Measurements from ENCODE around the gene USP9Y.
"Not testable (repeated sequence)": the region's sequence is repeated elsewhere in the genome, so short reads cannot be mapped to it uniquely, and the experiment has no call there.

USP9Y gene

GRCh38 chrY:12701181-12701695 lies at the start of gene USP9Y:
TSS of gene USP9Y (plus strand) at chrY:12701231. CDS start at chrY:12709448, 8,217 bp downstream.
- DNase-seq: no peak

GRCh38 chrY:12651621-12652036 lies 49.4 kb upstream of the USP9Y start:
- no peak for DNase-seq

GRCh38 chrY:12661745-12662681 lies 39.0 kb upstream of the USP9Y start:
- no peak for DNase-seq

- DNase-seq: no peak
These were observed 38.1 kb upstream of the USP9Y start for GRCh38 chrY:12662745-12663591.

GRCh38 chrY:12663845-12664244 lies 37.2 kb upstream of the USP9Y start:
- DNase-seq: not testable (repeated sequence)

GRCh38 chrY:12678111-12678510 lies 22.9 kb upstream of the USP9Y start:
- no peak for DNase-seq

GRCh38 chrY:12681535-12681934 lies 19.5 kb upstream of the USP9Y start:
- no peak for DNase-seq

GRCh38 chrY:12688337-12688736 lies 12.7 kb upstream of the USP9Y start:
- no peak for DNase-seq

- no peak for DNase-seq
These were observed 944 bp upstream of the USP9Y start for GRCh38 chrY:12700087-12700486.

- no peak for DNase-seq
These were observed 1.1 kb downstream of the USP9Y start for GRCh38 chrY:12702174-12702573.

GRCh38 chrY:12710460-12710859 lies 9.4 kb downstream of the USP9Y start:
- DNase-seq: no peak

GRCh38 chrY:12715376-12715775 lies 14.3 kb downstream of the USP9Y start:
- no peak for DNase-seq

- no peak for DNase-seq
These were observed 28.7 kb downstream of the USP9Y start for GRCh38 chrY:12729746-12730145.

GRCh38 chrY:12733625-12734024 lies 32.6 kb downstream of the USP9Y start:
- DNase-seq: no peak

GRCh38 chrY:12734051-12734450 lies 33.0 kb downstream of the USP9Y start:
- no peak for DNase-seq

GRCh38 chrY:12741414-12741813 lies 40.4 kb downstream of the USP9Y start:
- DNase-seq: no peak

- DNase-seq: no peak
These were observed 41.7 kb downstream of the USP9Y start for GRCh38 chrY:12742725-12743124.

- DNase-seq: no peak
These were observed 43.1 kb downstream of the USP9Y start for GRCh38 chrY:12744091-12744490.

GRCh38 chrY:12749293-12749692 lies 48.3 kb downstream of the USP9Y start:
- DNase-seq: no peak

GRCh38 chrY:12752856-12753255 lies 51.8 kb downstream of the USP9Y start:
- no peak for DNase-seq

GRCh38 chrY:12756021-12756420 lies 55.0 kb downstream of the USP9Y start:
- no peak for DNase-seq

GRCh38 chrY:12765976-12766375 lies 64.9 kb downstream of the USP9Y start:
- DNase-seq: no peak

- no peak for DNase-seq
These were observed 83.5 kb downstream of the USP9Y start for GRCh38 chrY:12784521-12784920.

- no peak for DNase-seq
These were observed 93.0 kb downstream of the USP9Y start for GRCh38 chrY:12793999-12794398.

Measured in NCI-H1417 (cell line).